OCI-LY1 (cell line): ENCODE measurements around the gene KCNF1.

Experiments
- H2AFZ ChIP-seq: fragments of 200-600 bp; sonication (generic), shearing (Covaris generic); 2 replicates; pipeline ENCODE4 v1.6.0; 2014; ENCODE audit warnings: antibody characterized with exemption, mild to moderate bottlenecking, low read length
- H3F3A ChIP-seq: fragments of 200-600 bp; sonication (generic), shearing (Covaris generic); 2 replicates; pipeline ENCODE4 v1.6.0; 2014; ENCODE audit warnings: mild to moderate bottlenecking, antibody characterized with exemption, low read length, moderate library complexity; ENCODE audit not compliant: insufficient read depth
- H3K27ac ChIP-seq: fragments of 200-600 bp; sonication (generic); 2 replicates; pipeline ENCODE4 v1.5.1; 2014; ENCODE audit warnings: low read length, mixed run types, mild to moderate bottlenecking, low read depth; ENCODE audit not compliant: poor library complexity, severe bottlenecking
- H3K27me3 ChIP-seq: fragments of 200-600 bp; sonication (generic); 2 replicates; pipeline ENCODE4 v1.6.0; 2014; ENCODE audit warnings: antibody characterized with exemption, mild to moderate bottlenecking, low read length, moderate library complexity; ENCODE audit not compliant: insufficient read depth
- H3K36me3 ChIP-seq: fragments of 200-600 bp; sonication (generic); 2 replicates; pipeline ENCODE4 v1.6.1; 2014; ENCODE audit warnings: mild to moderate bottlenecking, antibody characterized with exemption, low read length, moderate library complexity, mixed read lengths; ENCODE audit not compliant: insufficient read depth
- H3K4me1 ChIP-seq: fragments of 200-600 bp; sonication (generic); 2 replicates; pipeline ENCODE4 v1.5.1; 2014; ENCODE audit warnings: mild to moderate bottlenecking, low read length, moderate library complexity; ENCODE audit not compliant: insufficient read depth, severe bottlenecking
- H3K4me2 ChIP-seq: fragments of 200-600 bp; sonication (generic), shearing (Covaris generic); 2 replicates; pipeline ENCODE4 v1.6.1; 2014; ENCODE audit warnings: low read length
- H3K4me3 ChIP-seq: fragments of 200-600 bp; sonication (generic); 2 replicates; pipeline ENCODE4 v1.5.1; 2014; ENCODE audit warnings: low read length, low read depth, mild to moderate bottlenecking, mixed read lengths; ENCODE audit not compliant: poor library complexity, severe bottlenecking
- H3K79me2 ChIP-seq: fragments of 200-600 bp; shearing (Covaris generic); 2 replicates; pipeline ENCODE4 v1.6.1; 2016; ENCODE audit warnings: mixed run types, low read length, mixed read lengths; ENCODE audit not compliant: insufficient read depth
- H3K9ac ChIP-seq: fragments of 200-600 bp; sonication (generic), shearing (Covaris generic); 2 replicates; pipeline ENCODE4 v1.6.1; 2014; ENCODE audit warnings: mild to moderate bottlenecking, low read length, mixed read lengths
- H3K9me2 ChIP-seq: fragments of 200-600 bp; sonication (generic), shearing (Covaris generic); 2 replicates; pipeline ENCODE4 v1.6.1; 2014; ENCODE audit warnings: low read depth, mild to moderate bottlenecking, low read length, mixed read lengths
- H3K9me3 ChIP-seq: fragments of 200-600 bp; shearing (Covaris generic); 2 replicates; pipeline ENCODE4 v1.6.1; 2014; ENCODE audit warnings: low read length, mixed read lengths
- H4K20me1 ChIP-seq: fragments of 200-600 bp; sonication (generic), shearing (Covaris generic); 2 replicates; pipeline ENCODE4 v1.6.0; 2016; ENCODE audit warnings: mild to moderate bottlenecking, low read length; ENCODE audit not compliant: insufficient read depth
- CTCF ChIP-seq: fragments of 200-600 bp; sonication (generic), shearing (Covaris generic); IDR thresholded peaks from 2 replicates; pipeline ENCODE4 v1.5.1; 2017; ENCODE audit warnings: mild to moderate bottlenecking, antibody characterized with exemption, low read length, moderate library complexity, mixed read lengths
- EZH2 ChIP-seq: fragments of 200-600 bp; sonication (generic), shearing (Covaris generic); IDR thresholded peaks from 2 replicates; pipeline ENCODE4 v1.8.0; 2017; ENCODE audit warnings: borderline replicate concordance, mixed run types, mild to moderate bottlenecking, antibody characterized with exemption, low read length, moderate library complexity, mixed read lengths

The KCNF1 gene

GRCh38 chr2:10934308-10934978 is 22.7 kb downstream of the KCNF1 start:
- no peak overlapping the region for H3K4me3 ChIP-seq
- H3K9ac ChIP-seq: no peak overlapping the region
- H3K27me3 ChIP-seq: no peaks in the 10 kb centered on the region; the same call in 1 of the 2 replicates
- no peaks in the 10 kb centered on the region for H3K9me2 ChIP-seq
- H3F3A ChIP-seq: no peaks in the 10 kb centered on the region
- TF ChIP-seq EZH2: no peak
- TF ChIP-seq CTCF: no peak
- H3K4me2 ChIP-seq: no peak overlapping the region
- no peak overlapping the region for H2AFZ ChIP-seq
- peaks cover 5% of the 10 kb centered on the region; the same call in 1 of the 2 replicates for H3K9me3 ChIP-seq
- no peak overlapping the region for H3K27ac ChIP-seq
- H3K36me3 ChIP-seq: no peaks in the 10 kb centered on the region; the same call in 1 of the 2 replicates
- H4K20me1 ChIP-seq: no peaks in the 10 kb centered on the region
- no peaks in the 10 kb centered on the region for H3K4me1 ChIP-seq
- no peaks in the 10 kb centered on the region for H3K79me2 ChIP-seq

- Histone ChIP-seq H3K4me2 (no peak overlapping the region), H3K9ac (no peak overlapping the region), H3F3A (no peaks in the 10 kb centered on the region), H4K20me1 (no peaks in the 10 kb centered on the region), H3K79me2 (no peaks in the 10 kb centered on the region), H3K9me3 (peaks cover 5% of the 10 kb centered on the region; the same call in 1 of the 2 replicates), H3K4me1 (no peaks in the 10 kb centered on the region), H3K9me2 (no peaks in the 10 kb centered on the region), H2AFZ (no peak overlapping the region), H3K36me3 (no peaks in the 10 kb centered on the region; the same call in 1 of the 2 replicates), H3K27me3 (no peaks in the 10 kb centered on the region; the same call in 1 of the 2 replicates), H3K27ac (no peak overlapping the region), H3K4me3 (no peak overlapping the region)
- TF ChIP-seq EZH2: no peak
- no peak for TF ChIP-seq CTCF
Observed at GRCh38 chr2:10934979-10935350, 23.2 kb downstream of the KCNF1 start.

GRCh38 chr2:10935366-10935918 is 23.7 kb downstream of the KCNF1 start:
- TF ChIP-seq EZH2: no peak
- Histone ChIP-seq H4K20me1 (no peaks in the 10 kb centered on the region), H3K36me3 (no peaks in the 10 kb centered on the region; the same call in 1 of the 2 replicates), H3K27me3 (no peaks in the 10 kb centered on the region; the same call in 1 of the 2 replicates), H3F3A (no peaks in the 10 kb centered on the region), H3K4me1 (no peaks in the 10 kb centered on the region), H2AFZ (no peak overlapping the region), H3K79me2 (no peaks in the 10 kb centered on the region), H3K27ac (no peak overlapping the region), H3K4me2 (no peak overlapping the region), H3K4me3 (no peak overlapping the region), H3K9ac (no peak overlapping the region), H3K9me2 (no peaks in the 10 kb centered on the region), H3K9me3 (peaks cover 5% of the 10 kb centered on the region; the same call in 1 of the 2 replicates)
